Stomach (tissue), 4 donors: Measurements from ENCODE around the gene NBPF14.
"Not testable (repeated sequence)": the region's sequence is repeated elsewhere in the genome, so short reads cannot be mapped to it uniquely, and the experiment has no call there.

ENCODE experiments used
- EP300 ChIP-seq: sonication (generic); formaldehyde crosslinking; IDR thresholded peaks from one replicate; pipeline ENCODE4 v1.6.1; 2017; ENCODE audit warnings: antibody characterized with exemption
- POLR2AphosphoS5 ChIP-seq, 3 donors: sonication (generic); formaldehyde crosslinking; IDR thresholded peaks; one replicate each; pipeline ENCODE4 v1.6.1; 2016; ENCODE audit warnings: antibody characterized with exemption in 3 of 3
- TF ChIP-seq, protein P1 (sequence below), 7 experiments: fragments of 450-650 bp in 4 of 7; fragments of 200-600 bp in 3 of 7; sonication (generic) in 3 of 7; IDR thresholded peaks; one replicate each; pipeline ENCODE4 v1.5.1; 2016 to 2019; ENCODE audit warnings: antibody characterized with exemption in 7 of 7, control low read depth in 2 of 7, mild to moderate bottlenecking in 1 of 7

DNA sequence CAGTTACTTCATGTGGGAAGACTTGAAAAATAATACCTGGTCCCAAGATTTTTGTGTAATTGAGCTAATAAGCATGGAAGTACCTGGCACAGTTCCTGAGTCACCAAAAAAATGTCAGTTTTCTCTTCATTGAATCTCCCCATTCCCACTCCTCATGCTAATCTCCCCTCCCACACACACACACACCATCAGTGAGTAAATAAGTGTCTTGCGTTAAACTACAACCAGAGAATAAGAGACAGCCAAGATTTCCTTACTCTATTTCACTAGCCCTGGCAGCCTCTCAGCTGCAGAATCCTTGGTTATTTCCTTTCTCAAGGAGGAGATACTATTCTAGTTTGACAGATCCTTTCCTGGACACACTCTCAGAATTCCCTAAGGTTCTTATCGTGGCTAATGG lies 9.5 kb upstream of the NBPF14 start:
- TF ChIP-seq, protein P1, sequence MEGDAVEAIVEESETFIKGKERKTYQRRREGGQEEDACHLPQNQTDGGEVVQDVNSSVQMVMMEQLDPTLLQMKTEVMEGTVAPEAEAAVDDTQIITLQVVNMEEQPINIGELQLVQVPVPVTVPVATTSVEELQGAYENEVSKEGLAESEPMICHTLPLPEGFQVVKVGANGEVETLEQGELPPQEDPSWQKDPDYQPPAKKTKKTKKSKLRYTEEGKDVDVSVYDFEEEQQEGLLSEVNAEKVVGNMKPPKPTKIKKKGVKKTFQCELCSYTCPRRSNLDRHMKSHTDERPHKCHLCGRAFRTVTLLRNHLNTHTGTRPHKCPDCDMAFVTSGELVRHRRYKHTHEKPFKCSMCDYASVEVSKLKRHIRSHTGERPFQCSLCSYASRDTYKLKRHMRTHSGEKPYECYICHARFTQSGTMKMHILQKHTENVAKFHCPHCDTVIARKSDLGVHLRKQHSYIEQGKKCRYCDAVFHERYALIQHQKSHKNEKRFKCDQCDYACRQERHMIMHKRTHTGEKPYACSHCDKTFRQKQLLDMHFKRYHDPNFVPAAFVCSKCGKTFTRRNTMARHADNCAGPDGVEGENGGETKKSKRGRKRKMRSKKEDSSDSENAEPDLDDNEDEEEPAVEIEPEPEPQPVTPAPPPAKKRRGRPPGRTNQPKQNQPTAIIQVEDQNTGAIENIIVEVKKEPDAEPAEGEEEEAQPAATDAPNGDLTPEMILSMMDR (IDR thresholded peaks at IDR 0.05): not testable (repeated sequence)
- not testable (repeated sequence) for TF ChIP-seq EP300; POLR2AphosphoS5 (IDR thresholded peaks at IDR 0.05)
